ENCODE results near the gene EPHA8. TPM values are rescaled to one million over a fixed set of nuclear protein-coding genes. Genes with fewer than 3 reads are reported as not detected.

EPHA8 gene
- total and polyA plus RNA-seq, 2 donors (not counting 1 experiment from before 2014, with no cell fraction given), result not detected

DNA sequence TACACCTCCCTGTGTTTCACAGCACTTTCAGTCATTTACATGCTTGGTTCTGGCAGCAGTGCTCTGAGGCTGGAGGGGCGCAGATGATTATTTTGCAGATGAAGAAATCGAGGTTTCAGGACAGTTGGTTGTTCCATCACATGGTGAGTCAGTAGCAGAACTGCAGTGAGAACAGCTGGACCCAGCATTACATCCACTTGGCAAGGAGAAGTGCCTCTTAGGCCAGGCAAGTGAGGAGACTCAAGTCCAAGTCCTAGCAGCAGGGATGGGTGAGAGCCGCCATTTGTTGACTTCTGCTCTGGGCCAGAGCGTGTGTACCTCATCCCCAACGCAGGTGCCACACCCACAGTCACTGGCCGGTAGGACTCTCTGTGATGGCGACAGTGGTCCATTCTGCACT is 26.8 kb upstream of the EPHA8 start:
- Histone ChIP-seq H4K20me1 (ENCODE audit: control insufficient read depth, insufficient read depth, low read length, poor library complexity, severe bottlenecking) (no peaks in the 10 kb centered on the region), H3K4me1 (ENCODE audit: control insufficient read depth in 2 of 2, insufficient read depth in 2 of 2, low read length in 2 of 2) (no peaks in the 10 kb centered on the region), H3K4me2 (replicated peaks; ENCODE audit: low read depth, low read length, poor library complexity, severe bottlenecking) (no peak overlapping the region), H3K9me3 (ENCODE audit: control extremely low read depth in 1 of 3, control insufficient read depth in 2 of 3, insufficient read depth in 1 of 3, low read length in 2 of 3) (no peaks in the 10 kb centered on the region), H3K27ac (ENCODE audit: low read length in 2 of 2) (no peak overlapping the region), H3K79me2 (ENCODE audit: control insufficient read depth, insufficient read depth, low read length) (no peaks in the 10 kb centered on the region), H2AFZ (ENCODE audit: insufficient read depth, low read depth, low read length, poor library complexity, severe bottlenecking) (no peak overlapping the region), H3K36me3 (replicated peaks in 1 of 2; ENCODE audit: control extremely low read depth in 1 of 2, control insufficient read depth in 1 of 2, extremely low read depth in 1 of 2, insufficient read depth in 2 of 2, low read length in 1 of 2) (peaks cover 0 to 5% of the 10 kb centered on the region in 2 experiments), H3K4me3 (ENCODE audit: control extremely low read depth in 1 of 5, extremely low read depth in 1 of 5, insufficient read depth in 1 of 5, low read depth in 2 of 5, low read length in 4 of 5) (no peak overlapping the region), H3K27me3 (replicated peaks in 1 of 4; ENCODE audit: control extremely low read depth in 1 of 4, control insufficient read depth in 3 of 4, insufficient read depth in 4 of 4, low read length in 3 of 4) (no peaks in the 10 kb centered on the region), H3K9ac (ENCODE audit: low read length) (no peak overlapping the region)
- Mint-ChIP-seq H3K4me3 (no peak overlapping the region), H3K27me3 (no peaks in the 10 kb centered on the region), H3K27ac (no peak overlapping the region), H3K9me3 (ENCODE audit: insufficient read depth) (no peaks in the 10 kb centered on the region), H3K4me1 (peaks cover 11% of the 10 kb centered on the region)
- POLR2A ChIA-PET, result no interaction called here
- WGBS (ENCODE audit: insufficient coverage), result 94% methylated on average over 6 of the region's 7 CpGs
- intact Hi-C loops (cut with micrococcal nuclease), result no loop called here
- CTCF ChIA-PET, result no interaction called here
- TF ChIP-seq EZH2 (IDR thresholded peaks at IDR 0.05; ENCODE audit: borderline replicate concordance, insufficient read depth, low read depth, low read length, poor library complexity, severe bottlenecking), result no peak
- ATAC-seq (ENCODE audit: low read depth) (no peak), DNase-seq (no peak)

DNA sequence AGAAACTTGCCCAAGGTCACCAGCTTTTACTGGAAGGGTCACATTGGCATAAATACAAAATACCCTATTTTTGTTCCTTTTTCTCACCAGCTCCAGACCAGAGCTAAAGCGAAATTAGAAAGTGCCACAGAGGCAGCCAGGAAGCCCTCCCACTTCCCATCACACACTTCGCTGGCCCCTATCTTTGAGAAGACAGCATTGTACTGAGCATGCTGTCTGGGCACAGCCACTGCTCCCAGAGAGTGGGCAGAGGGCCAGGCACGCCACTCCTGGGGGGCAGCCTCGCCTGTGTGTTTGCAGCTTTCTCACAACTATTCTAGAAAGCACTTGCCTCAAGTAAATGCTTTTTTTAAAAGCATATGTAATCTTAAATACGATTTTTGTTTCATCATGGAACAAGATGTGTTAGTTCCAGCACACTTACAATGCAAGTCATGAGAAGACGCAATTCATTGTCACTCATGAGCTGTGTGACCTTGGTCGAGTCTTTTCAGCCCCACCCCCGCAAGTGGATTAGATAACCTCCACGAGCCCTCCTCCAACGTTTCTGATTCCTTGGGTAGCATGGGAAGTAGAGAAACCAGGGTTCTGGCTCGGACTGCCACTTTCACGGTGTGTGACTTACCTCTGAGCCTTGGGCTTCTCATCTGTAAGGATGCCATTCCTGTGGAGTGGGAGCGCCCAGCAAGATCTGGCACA is 25.7 kb upstream of the EPHA8 start:
- Histone ChIP-seq H4K20me1 (ENCODE audit: control insufficient read depth, insufficient read depth, low read length, poor library complexity, severe bottlenecking) (no peaks in the 10 kb centered on the region), H3K79me2 (ENCODE audit: control insufficient read depth, insufficient read depth, low read length) (no peaks in the 10 kb centered on the region), H3K27me3 (replicated peaks in 1 of 4; ENCODE audit: control extremely low read depth in 1 of 4, control insufficient read depth in 3 of 4, insufficient read depth in 4 of 4, low read length in 3 of 4) (no peaks in the 10 kb centered on the region), H3K27ac (ENCODE audit: low read length in 2 of 2) (no peak overlapping the region), H3K4me1 (ENCODE audit: control insufficient read depth in 2 of 2, insufficient read depth in 2 of 2, low read length in 2 of 2) (no peaks in the 10 kb centered on the region), H3K9me3 (ENCODE audit: control extremely low read depth in 1 of 3, control insufficient read depth in 2 of 3, insufficient read depth in 1 of 3, low read length in 2 of 3) (no peaks in the 10 kb centered on the region), H2AFZ (ENCODE audit: insufficient read depth, low read depth, low read length, poor library complexity, severe bottlenecking) (no peak overlapping the region), H3K36me3 (replicated peaks in 1 of 2; ENCODE audit: control extremely low read depth in 1 of 2, control insufficient read depth in 1 of 2, extremely low read depth in 1 of 2, insufficient read depth in 2 of 2, low read length in 1 of 2) (no peaks in the 10 kb centered on the region), H3K4me2 (replicated peaks; ENCODE audit: low read depth, low read length, poor library complexity, severe bottlenecking) (no peak overlapping the region), H3K9ac (ENCODE audit: low read length) (no peak overlapping the region), H3K4me3 (ENCODE audit: control extremely low read depth in 1 of 5, extremely low read depth in 1 of 5, insufficient read depth in 1 of 5, low read depth in 2 of 5, low read length in 4 of 5) (no peak overlapping the region)
- H3K9me3 Mint-ChIP-seq (ENCODE audit: insufficient read depth), result no peaks in the 10 kb centered on the region
- H3K27ac Mint-ChIP-seq, result no peak overlapping the region
- no peak overlapping the region for H3K4me3 Mint-ChIP-seq
- ATAC-seq (ENCODE audit: low read depth) (no peak), DNase-seq (no peak)
- TF ChIP-seq EZH2 (IDR thresholded peaks at IDR 0.05; ENCODE audit: borderline replicate concordance, insufficient read depth, low read depth, low read length, poor library complexity, severe bottlenecking), result no peak
- TF ChIP-seq, protein P1, sequence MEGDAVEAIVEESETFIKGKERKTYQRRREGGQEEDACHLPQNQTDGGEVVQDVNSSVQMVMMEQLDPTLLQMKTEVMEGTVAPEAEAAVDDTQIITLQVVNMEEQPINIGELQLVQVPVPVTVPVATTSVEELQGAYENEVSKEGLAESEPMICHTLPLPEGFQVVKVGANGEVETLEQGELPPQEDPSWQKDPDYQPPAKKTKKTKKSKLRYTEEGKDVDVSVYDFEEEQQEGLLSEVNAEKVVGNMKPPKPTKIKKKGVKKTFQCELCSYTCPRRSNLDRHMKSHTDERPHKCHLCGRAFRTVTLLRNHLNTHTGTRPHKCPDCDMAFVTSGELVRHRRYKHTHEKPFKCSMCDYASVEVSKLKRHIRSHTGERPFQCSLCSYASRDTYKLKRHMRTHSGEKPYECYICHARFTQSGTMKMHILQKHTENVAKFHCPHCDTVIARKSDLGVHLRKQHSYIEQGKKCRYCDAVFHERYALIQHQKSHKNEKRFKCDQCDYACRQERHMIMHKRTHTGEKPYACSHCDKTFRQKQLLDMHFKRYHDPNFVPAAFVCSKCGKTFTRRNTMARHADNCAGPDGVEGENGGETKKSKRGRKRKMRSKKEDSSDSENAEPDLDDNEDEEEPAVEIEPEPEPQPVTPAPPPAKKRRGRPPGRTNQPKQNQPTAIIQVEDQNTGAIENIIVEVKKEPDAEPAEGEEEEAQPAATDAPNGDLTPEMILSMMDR (IDR thresholded peaks at IDR 0.05), result no peak
- POLR2A ChIA-PET, result no interaction called here
- CTCF ChIA-PET, result no interaction called here
- intact Hi-C loops (cut with micrococcal nuclease), result no loop called here
- no peaks in the 10 kb centered on the region for H3K27me3 Mint-ChIP-seq
- 90% methylated on average over 12 of the region's 13 CpGs for WGBS (ENCODE audit: insufficient coverage)
- peaks cover 11% of the 10 kb centered on the region for H3K4me1 Mint-ChIP-seq
